SK-N-SH treated with all-trans-retinoic acid at 6 μM for 48 hours (cell line): ENCODE results near the gene GRK5.

ENCODE experiments used
- GLIS3 ChIP-seq: fragments of 250-450 bp; sonication (Bioruptor Pico); IDR thresholded peaks from 2 replicates; pipeline ENCODE4 v1.5.0; 2020; ENCODE audit warnings: mild to moderate bottlenecking, moderate library complexity
- POU6F1 ChIP-seq: fragments of 250-450 bp; sonication (Bioruptor Pico); IDR thresholded peaks from 2 replicates; pipeline ENCODE4 v1.8.0; 2021; ENCODE audit warnings: low read depth, mild to moderate bottlenecking, moderate library complexity, borderline replicate concordance
- ZC3H10 ChIP-seq: fragments of 250-450 bp; sonication (Bioruptor Pico); IDR thresholded peaks from 2 replicates; pipeline ENCODE4 v1.5.1; 2021; ENCODE audit warnings: mild to moderate bottlenecking, moderate library complexity

- TF ChIP-seq GLIS3 (no peak), ZC3H10 (CRISPR knock-in tag) (no peak), POU6F1 (CRISPR knock-in tag) (no peak)
Observed at GRCh38 chr10:119495021-119495505, 287.7 kb downstream of the GRK5 start.
